GM12875 (cell line): Measurements from ENCODE around the gene THOC1.
A peak's percentile ranks its signal among the peaks of the same experiment; 100 is the strongest.
"Not testable (repeated sequence)": the region's sequence is repeated elsewhere in the genome, so short reads cannot be mapped to it uniquely, and the experiment has no call there.

Experiments used
- H3K4me3 ChIP-seq: one replicate; pipeline ENCODE4 v1.5.1; 2011; ENCODE audit warnings: low read depth, low read length, control low read depth
- CTCF ChIP-seq: IDR thresholded peaks from 2 replicates; pipeline ENCODE4 v1.5.1; 2011; ENCODE audit warnings: low read depth, mild to moderate bottlenecking, control low read depth, inconsistent platforms, low read length, moderate library complexity, borderline replicate concordance; ENCODE audit not compliant: insufficient read depth

THOC1 gene

GRCh38 chr18:294566-294965, 26.7 kb upstream of the THOC1 start:
- H3K4me3 ChIP-seq, result no peak overlapping the region
- TF ChIP-seq CTCF, result no peak

GRCh38 chr18:293536-293935, 25.7 kb upstream of the THOC1 start:
- no peak overlapping the region for H3K4me3 ChIP-seq
- no peak for TF ChIP-seq CTCF

GRCh38 chr18:292271-292670, 24.4 kb upstream of the THOC1 start:
- TF ChIP-seq CTCF, result no peak
- no peak overlapping the region for H3K4me3 ChIP-seq

GRCh38 chr18:289970-290369, 22.1 kb upstream of the THOC1 start:
- not testable (repeated sequence) for H3K4me3 ChIP-seq

- no peak overlapping the region for H3K4me3 ChIP-seq
- TF ChIP-seq CTCF, result no peak
Measured at GRCh38 chr18:289026-289425, 21.2 kb upstream of the THOC1 start.

- no peak overlapping the region for H3K4me3 ChIP-seq
- 0 out of 2 replicates have a peak, but pooled peaks have one; percentile 7 for TF ChIP-seq CTCF
Measured at GRCh38 chr18:286515-287310, 18.9 kb upstream of the THOC1 start.

GRCh38 chr18:285817-286216, 18.0 kb upstream of the THOC1 start:
- no peak overlapping the region for H3K4me3 ChIP-seq
- TF ChIP-seq CTCF, result no peak
